ENCODE data around the gene PRKAR1B.

The PRKAR1B gene

DNA sequence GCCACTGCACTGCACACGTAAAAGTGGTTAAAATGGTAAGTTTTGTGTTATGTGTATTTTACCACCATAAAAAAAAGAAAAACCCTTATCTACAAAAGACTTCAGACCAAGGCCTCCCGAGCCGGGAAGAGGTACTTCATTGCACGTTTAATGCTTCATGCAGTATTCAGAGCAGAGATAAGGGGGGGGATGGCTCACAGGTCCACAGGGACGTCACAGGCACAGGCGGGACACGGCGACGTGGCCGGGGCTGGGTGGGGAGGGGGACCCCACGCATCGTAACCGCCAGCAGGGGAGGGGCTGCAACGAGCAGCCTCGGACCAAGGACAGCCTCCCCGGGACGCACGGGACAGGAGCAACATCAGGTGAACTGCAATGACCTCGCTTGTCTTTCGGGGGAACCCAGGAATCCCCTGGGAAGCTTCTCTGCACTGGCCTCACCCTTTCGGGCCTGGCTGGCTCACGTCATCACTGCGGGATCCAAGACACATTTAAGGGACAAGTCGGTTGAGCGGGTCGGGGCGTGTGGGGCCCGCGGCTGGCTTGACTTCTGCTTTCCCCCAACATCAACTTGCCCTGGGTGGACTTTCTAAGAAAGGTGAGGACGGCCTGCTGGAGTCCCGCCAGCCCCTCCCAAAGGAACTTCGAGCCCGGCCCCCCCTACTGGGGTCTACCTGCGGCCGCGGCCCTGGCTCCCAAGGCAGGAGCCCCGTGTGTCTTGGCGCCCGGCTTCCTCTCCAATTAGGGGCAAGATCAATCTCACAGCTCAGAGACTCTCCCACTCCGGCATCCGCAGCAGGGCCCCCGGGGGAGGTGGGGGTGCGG is 177.8 kb downstream of the PRKAR1B start:
- H2AFZ ChIP-seq (ENCODE audit: low read depth, low read length) = no peak overlapping the region
- H3K9ac ChIP-seq (ENCODE audit: low read length) = no peak overlapping the region
- H3K4ac ChIP-seq (ENCODE audit: low read depth in 1 of 2, low read length in 2 of 2) = no peak overlapping the region

DNA sequence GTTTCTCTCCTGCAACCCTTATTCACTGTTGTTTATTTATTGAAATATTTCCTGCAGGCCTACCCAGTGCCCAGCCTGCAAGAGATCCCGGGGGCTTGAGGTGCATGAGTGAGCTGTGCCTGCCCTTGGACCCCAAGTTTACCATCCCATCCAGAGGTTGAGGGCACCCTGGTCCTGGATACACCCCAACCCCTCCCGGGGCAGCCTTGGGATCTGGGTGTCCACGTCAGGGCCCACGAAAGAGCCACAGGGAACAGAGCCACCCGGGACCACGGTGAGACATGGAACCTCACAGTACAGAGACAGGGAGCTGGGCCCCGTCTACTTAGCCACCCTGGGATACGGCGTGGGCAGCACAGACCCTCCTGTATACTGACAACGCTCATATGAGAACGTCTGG is 178.7 kb downstream of the PRKAR1B start:
- DNase-seq = no peak
- 92% methylated on average over 11 of the region's 11 CpGs for whole genome bisulfite sequencing
- no peak overlapping the region for H3K4me2 ChIP-seq (ENCODE audit: low read length, poor library complexity, severe bottlenecking)

More for the DNA sequence above, 177.8 kb downstream of the PRKAR1B start:
- no peak overlapping the region for H2AK5ac ChIP-seq (ENCODE audit: low read length, severe bottlenecking)
- no peak overlapping the region for H2BK120ac ChIP-seq (ENCODE audit: low read depth, low read length)
- peaks cover 0 to 5% of the 10 kb centered on the region in 2 experiments for H3K27me3 ChIP-seq (ENCODE audit: control insufficient read depth in 1 of 2, insufficient read depth in 1 of 2, low read length in 2 of 2)
- no peak overlapping the region for H2BK15ac ChIP-seq (ENCODE audit: low read depth, poor library complexity, severe bottlenecking)
- no peak for DNase-seq
- H3K4me3 ChIP-seq (ENCODE audit: insufficient read depth in 1 of 2, low read depth in 1 of 2, low read length in 2 of 2) = no peak overlapping the region
- no peak overlapping the region for H2BK12ac ChIP-seq (ENCODE audit: low read length in 2 of 2)
- no peak overlapping the region for H3K14ac ChIP-seq (ENCODE audit: low read length in 2 of 2)
- H3K23ac ChIP-seq (ENCODE audit: low read length in 2 of 2) = no peak overlapping the region
- H3K18ac ChIP-seq (ENCODE audit: low read depth in 1 of 2, low read length in 2 of 2) = no peak overlapping the region
- peaks cover 0 to 14% of the 10 kb centered on the region in 2 experiments for H3K36me3 ChIP-seq (ENCODE audit: control insufficient read depth in 1 of 2, insufficient read depth in 2 of 2, low read depth in 1 of 2, low read length in 2 of 2)
- no peak overlapping the region for H3K27ac ChIP-seq (ENCODE audit: low read length, poor library complexity, severe bottlenecking)
- no peaks in the 10 kb centered on the region for H3K79me1 ChIP-seq (replicated peaks; ENCODE audit: low read length, poor library complexity, severe bottlenecking)
- WGBS = 93% methylated on average over 42 of the region's 43 CpGs
- H3K9me3 ChIP-seq (ENCODE audit: control insufficient read depth, low read length) = no peaks in the 10 kb centered on the region
- H3K4me2 ChIP-seq (ENCODE audit: low read length, poor library complexity, severe bottlenecking) = no peak overlapping the region
- H4K91ac ChIP-seq (ENCODE audit: low read length) = no peak overlapping the region
- H2BK5ac ChIP-seq (ENCODE audit: low read depth, low read length, poor library complexity, severe bottlenecking) = no peak overlapping the region
- peaks cover 11% of the 10 kb centered on the region for H3K4me1 ChIP-seq (ENCODE audit: control insufficient read depth, insufficient read depth, low read depth, low read length)
- H4K8ac ChIP-seq (ENCODE audit: low read length) = no peak overlapping the region

DNA sequence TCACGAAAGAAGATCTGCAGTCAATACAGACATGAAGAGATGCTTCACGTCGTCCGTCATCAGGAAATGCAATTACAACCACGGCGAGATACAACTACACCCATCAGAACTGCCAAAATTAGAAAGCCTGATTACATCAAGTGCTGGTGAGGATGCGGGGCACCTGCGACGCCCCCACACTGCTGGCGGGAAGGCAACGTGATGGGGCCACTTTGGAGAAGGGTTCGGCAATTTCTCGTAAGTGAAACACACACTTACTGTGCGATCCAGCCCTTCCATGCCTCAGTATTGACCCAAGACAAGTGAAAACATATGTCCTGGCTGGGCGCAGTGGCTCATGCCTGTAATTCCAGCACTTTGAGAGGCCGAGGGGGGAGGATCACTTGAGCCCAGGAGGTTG is 181.6 kb downstream of the PRKAR1B start:
- no peak overlapping the region for H2BK5ac ChIP-seq (ENCODE audit: low read depth, low read length, poor library complexity, severe bottlenecking)
- no peak overlapping the region for H4K8ac ChIP-seq (ENCODE audit: low read length)
- H2AFZ ChIP-seq (ENCODE audit: low read depth, low read length) = no peak overlapping the region
- H3K27me3 ChIP-seq (ENCODE audit: control insufficient read depth in 1 of 2, insufficient read depth in 1 of 2, low read length in 2 of 2) = no peaks in the 10 kb centered on the region
- WGBS = 93% methylated on average over 16 of the region's 16 CpGs
- H2BK120ac ChIP-seq (ENCODE audit: low read depth, low read length) = no peak overlapping the region
- no peak overlapping the region for H3K4me2 ChIP-seq (ENCODE audit: low read length, poor library complexity, severe bottlenecking)
- no peak overlapping the region for H3K4ac ChIP-seq (ENCODE audit: low read depth in 1 of 2, low read length in 2 of 2)
- peaks cover 22% of the 10 kb centered on the region for H3K4me1 ChIP-seq (ENCODE audit: control insufficient read depth, insufficient read depth, low read depth, low read length)
- H2BK15ac ChIP-seq (ENCODE audit: low read depth, poor library complexity, severe bottlenecking) = no peak overlapping the region
- DNase-seq = no peak
- H3K79me1 ChIP-seq (replicated peaks; ENCODE audit: low read length, poor library complexity, severe bottlenecking) = no peaks in the 10 kb centered on the region
- no peaks in the 10 kb centered on the region for H3K9me3 ChIP-seq (ENCODE audit: control insufficient read depth, low read length)
- H3K36me3 ChIP-seq (ENCODE audit: control insufficient read depth in 1 of 2, insufficient read depth in 2 of 2, low read depth in 1 of 2, low read length in 2 of 2) = peaks cover 0 to 12% of the 10 kb centered on the region in 2 experiments
- no peak overlapping the region for H4K91ac ChIP-seq (ENCODE audit: low read length)
- no peak overlapping the region for H3K18ac ChIP-seq (ENCODE audit: low read depth in 1 of 2, low read length in 2 of 2)
- H3K4me3 ChIP-seq (ENCODE audit: insufficient read depth in 1 of 2, low read depth in 1 of 2, low read length in 2 of 2) = no peak overlapping the region
- no peak overlapping the region for H3K27ac ChIP-seq (ENCODE audit: low read length, poor library complexity, severe bottlenecking)
- H3K23ac ChIP-seq (ENCODE audit: low read length in 2 of 2) = no peak overlapping the region
- no peak overlapping the region for H3K14ac ChIP-seq (ENCODE audit: low read length in 2 of 2)
- no peak overlapping the region for H3K9ac ChIP-seq (ENCODE audit: low read length)
- H2BK12ac ChIP-seq (ENCODE audit: low read length in 2 of 2) = peak overlapping the region in 1 of 2 experiments; percentile 10
- no peak overlapping the region for H2AK5ac ChIP-seq (ENCODE audit: low read length, severe bottlenecking)

More for the DNA sequence above, 178.7 kb downstream of the PRKAR1B start:
- no peak overlapping the region for H2AK5ac ChIP-seq (ENCODE audit: low read length, severe bottlenecking)
- H3K4me3 ChIP-seq (ENCODE audit: insufficient read depth in 1 of 2, low read depth in 1 of 2, low read length in 2 of 2) = no peak overlapping the region
- peaks cover 0 to 5% of the 10 kb centered on the region in 2 experiments for H3K27me3 ChIP-seq (ENCODE audit: control insufficient read depth in 1 of 2, insufficient read depth in 1 of 2, low read length in 2 of 2)
- H2BK120ac ChIP-seq (ENCODE audit: low read depth, low read length) = no peak overlapping the region
- no peak overlapping the region for H2BK12ac ChIP-seq (ENCODE audit: low read length in 2 of 2)
- no peak overlapping the region for H2BK5ac ChIP-seq (ENCODE audit: low read depth, low read length, poor library complexity, severe bottlenecking)
- H2BK15ac ChIP-seq (ENCODE audit: low read depth, poor library complexity, severe bottlenecking) = no peak overlapping the region
- H3K79me1 ChIP-seq (replicated peaks; ENCODE audit: low read length, poor library complexity, severe bottlenecking) = no peaks in the 10 kb centered on the region
- no peak overlapping the region for H3K4ac ChIP-seq (ENCODE audit: low read depth in 1 of 2, low read length in 2 of 2)
- peak overlapping the region; percentile 8 for H4K91ac ChIP-seq (ENCODE audit: low read length)
- H3K14ac ChIP-seq (ENCODE audit: low read length in 2 of 2) = peak overlapping the region in 1 of 2 experiments; percentile 28
- H4K8ac ChIP-seq (ENCODE audit: low read length) = no peak overlapping the region
- H3K9me3 ChIP-seq (ENCODE audit: control insufficient read depth, low read length) = no peaks in the 10 kb centered on the region
- no peak overlapping the region for H3K23ac ChIP-seq (ENCODE audit: low read length in 2 of 2)
- peaks cover 0 to 12% of the 10 kb centered on the region in 2 experiments for H3K36me3 ChIP-seq (ENCODE audit: control insufficient read depth in 1 of 2, insufficient read depth in 2 of 2, low read depth in 1 of 2, low read length in 2 of 2)
- H3K27ac ChIP-seq (ENCODE audit: low read length, poor library complexity, severe bottlenecking) = no peak overlapping the region
- no peak overlapping the region for H2AFZ ChIP-seq (ENCODE audit: low read depth, low read length)
- no peak overlapping the region for H3K18ac ChIP-seq (ENCODE audit: low read depth in 1 of 2, low read length in 2 of 2)
- no peak overlapping the region for H3K9ac ChIP-seq (ENCODE audit: low read length)
- peaks cover 6% of the 10 kb centered on the region for H3K4me1 ChIP-seq (ENCODE audit: control insufficient read depth, insufficient read depth, low read depth, low read length)

DNA sequence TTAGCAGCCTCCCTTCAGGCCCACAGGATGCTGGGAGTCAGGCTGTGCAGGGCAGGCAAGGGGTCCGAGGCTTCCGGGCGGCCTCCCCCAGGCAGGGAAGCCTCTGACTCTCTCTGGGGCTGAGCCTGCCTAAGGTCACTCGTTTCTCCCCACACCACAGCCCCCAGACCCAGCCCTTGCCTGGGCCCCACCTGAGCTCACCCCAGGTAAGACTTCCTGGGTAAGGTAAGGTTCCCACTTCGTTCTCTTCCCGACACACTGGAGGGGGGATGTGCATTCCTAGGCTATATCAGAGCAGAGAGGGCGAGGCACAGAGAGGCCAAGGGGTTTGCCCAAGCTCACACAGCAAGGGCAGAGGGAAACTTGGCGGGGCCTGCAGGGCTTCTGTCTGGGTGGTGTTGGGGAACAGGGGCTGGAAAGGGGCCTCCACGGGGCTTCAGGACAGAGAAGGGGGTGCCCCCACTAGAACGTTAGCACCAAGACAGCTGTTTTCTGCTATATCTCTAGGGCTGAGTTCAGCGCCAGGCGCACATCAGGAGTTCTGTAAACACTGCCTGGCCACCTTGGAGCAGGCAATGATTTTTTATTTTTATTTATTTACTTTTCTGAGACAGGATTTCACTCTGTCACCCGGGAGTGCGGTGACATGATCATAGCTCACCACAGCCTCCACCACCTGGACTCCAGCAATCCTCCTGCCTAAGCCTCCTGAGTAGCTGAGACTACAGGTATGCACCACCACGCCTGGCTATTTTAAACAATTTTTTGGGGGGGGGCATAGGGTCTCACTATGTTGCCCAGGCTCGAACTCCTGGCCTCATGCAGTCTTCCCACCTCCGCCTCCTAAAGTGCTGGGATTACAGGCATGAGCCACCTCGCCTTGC is 182.5 kb downstream of the PRKAR1B start:
- Histone ChIP-seq H3K4ac (ENCODE audit: low read depth in 1 of 2, low read length in 2 of 2) (no peak overlapping the region), H3K27ac (ENCODE audit: low read length, poor library complexity, severe bottlenecking) (no peak overlapping the region), H2BK12ac (ENCODE audit: low read length in 2 of 2) (peak overlapping the region in 1 of 2 experiments; percentile 37), H3K23ac (ENCODE audit: low read length in 2 of 2) (no peak overlapping the region), H3K9me3 (ENCODE audit: control insufficient read depth, low read length) (no peaks in the 10 kb centered on the region), H3K4me1 (ENCODE audit: control insufficient read depth, insufficient read depth, low read depth, low read length) (peaks cover 27% of the 10 kb centered on the region), H3K14ac (ENCODE audit: low read length in 2 of 2) (no peak overlapping the region), H2AK5ac (ENCODE audit: low read length, severe bottlenecking) (peak overlapping the region; percentile 33), H3K79me1 (replicated peaks; ENCODE audit: low read length, poor library complexity, severe bottlenecking) (no peaks in the 10 kb centered on the region), H3K36me3 (ENCODE audit: control insufficient read depth in 1 of 2, insufficient read depth in 2 of 2, low read depth in 1 of 2, low read length in 2 of 2) (peaks cover 0 to 6% of the 10 kb centered on the region in 2 experiments), H4K91ac (ENCODE audit: low read length) (no peak overlapping the region), H2BK120ac (ENCODE audit: low read depth, low read length) (no peak overlapping the region), H3K18ac (ENCODE audit: low read depth in 1 of 2, low read length in 2 of 2) (peak overlapping the region in 1 of 2 experiments; percentile 71), H2AFZ (ENCODE audit: low read depth, low read length) (no peak overlapping the region), H3K4me3 (ENCODE audit: insufficient read depth in 1 of 2, low read depth in 1 of 2, low read length in 2 of 2) (no peak overlapping the region), H2BK15ac (ENCODE audit: low read depth, poor library complexity, severe bottlenecking) (no peak overlapping the region), H3K4me2 (ENCODE audit: low read length, poor library complexity, severe bottlenecking) (no peak overlapping the region), H4K8ac (ENCODE audit: low read length) (no peak overlapping the region), H3K9ac (ENCODE audit: low read length) (no peak overlapping the region), H3K27me3 (ENCODE audit: control insufficient read depth in 1 of 2, insufficient read depth in 1 of 2, low read length in 2 of 2) (no peaks in the 10 kb centered on the region), H2BK5ac (ENCODE audit: low read depth, low read length, poor library complexity, severe bottlenecking) (no peak overlapping the region)
- DNase-seq = no peak
- WGBS = 97% methylated on average over 16 of the region's 18 CpGs
